Cardiac muscle cell (in vitro differentiated cells and primary cell): ENCODE results near the gene SEMA5B. TPM values are rescaled to one million over a fixed set of nuclear protein-coding genes. Genes with fewer than 3 reads are reported as not detected.

Source experiments
- DNase-seq, 2 donors: peaks; one replicate each; pipeline versions ENCODE4 v3.0.0 to v3.0.0-alpha.2; 2010 to 2017; ENCODE audit warnings: low read depth in 1 of 2, low spot score in 1 of 2
- H3K27ac ChIP-seq: fragments of 200-600 bp; sonication (generic); 2 replicates; pipeline ENCODE4 v1.5.1; 2016
- H3K27me3 ChIP-seq: fragments of 200-600 bp; sonication (generic); 2 replicates; pipeline ENCODE4 v1.6.0; 2016; ENCODE audit warnings: control low read depth
- H3K36me3 ChIP-seq: fragments of 200-600 bp; sonication (generic); 2 replicates; pipeline ENCODE4 v1.5.1; 2016; ENCODE audit warnings: control low read depth
- H3K4me1 ChIP-seq: fragments of 200-600 bp; sonication (generic); 2 replicates; pipeline ENCODE4 v1.8.1; 2017; ENCODE audit warnings: low read depth, mild to moderate bottlenecking, mixed run types
- H3K4me3 ChIP-seq: fragments of 200-600 bp; sonication (generic); 2 replicates; pipeline ENCODE4 v1.5.1; 2016; ENCODE audit warnings: mild to moderate bottlenecking
- H3K9me3 ChIP-seq: fragments of 200-600 bp; sonication (generic); 2 replicates; pipeline ENCODE4 v1.5.1; 2017; ENCODE audit warnings: low read depth, mild to moderate bottlenecking, control low read depth
- polyA plus RNA-seq: library from polyadenylated mRNA; unstranded; fragments of >200 nt; fragmentation: Nextera tagmentation; extraction: Ambion mirVana; gene quantifications from 2 replicates; pipeline ENCODE4 v1.2.1, GENCODE V29; 2016
- total RNA-seq: library from RNA; depleted of rRNA; stranded (reverse); fragments of >200 nt; gene quantifications from 2 replicates; pipeline ENCODE4 v1.2.3, GENCODE V29; 2016
- TF ChIP-seq, protein P1 (sequence below): IDR thresholded peaks from 2 replicates; pipeline ENCODE4 v1.5.1; 2012; ENCODE audit warnings: low read depth, mild to moderate bottlenecking, low read length

The SEMA5B gene
- total and polyA plus RNA-seq, 2 experiments from 2014 or later, result 2.3 to 4.4 TPM

DNA sequence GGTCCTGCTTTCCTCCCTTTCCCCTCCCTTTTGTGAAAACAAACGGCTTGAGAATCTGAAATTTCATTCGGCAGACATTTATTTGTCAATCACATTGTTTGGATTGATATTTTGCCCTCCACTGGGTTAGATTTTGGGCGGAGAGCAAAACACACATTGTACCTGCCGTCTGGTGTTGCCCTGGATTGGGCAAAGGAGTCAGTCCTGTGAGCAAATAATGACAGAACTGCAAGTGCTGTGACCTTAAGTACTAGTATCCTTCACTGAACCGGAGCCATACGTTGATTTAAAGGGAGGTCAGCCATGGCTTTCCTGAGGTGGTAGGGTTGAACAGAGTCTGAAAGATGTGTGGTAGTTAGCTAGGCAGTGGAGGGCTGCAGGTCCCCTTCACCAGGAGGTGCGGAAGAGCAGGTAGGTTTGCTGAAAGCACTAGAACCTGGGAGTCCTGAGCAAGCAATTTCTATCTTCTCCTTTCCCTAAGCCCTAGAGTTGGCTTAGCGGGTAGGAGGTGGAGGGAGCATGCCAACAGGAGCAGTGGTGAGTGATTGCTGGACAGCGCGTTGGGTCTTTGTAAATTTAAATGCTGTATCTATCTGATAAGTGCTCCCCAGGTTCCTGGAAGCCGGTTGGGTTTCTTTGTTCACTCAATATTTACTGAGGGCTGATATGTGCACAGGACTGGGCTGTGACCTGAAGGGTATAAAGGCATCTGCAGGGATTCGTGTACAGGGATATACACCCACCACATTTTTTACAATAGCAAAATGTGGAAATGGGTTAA lies 41.2 kb upstream of the SEMA5B start:
- no peak for DNase-seq
- no peaks in the 10 kb centered on the region for H3K36me3 ChIP-seq

DNA sequence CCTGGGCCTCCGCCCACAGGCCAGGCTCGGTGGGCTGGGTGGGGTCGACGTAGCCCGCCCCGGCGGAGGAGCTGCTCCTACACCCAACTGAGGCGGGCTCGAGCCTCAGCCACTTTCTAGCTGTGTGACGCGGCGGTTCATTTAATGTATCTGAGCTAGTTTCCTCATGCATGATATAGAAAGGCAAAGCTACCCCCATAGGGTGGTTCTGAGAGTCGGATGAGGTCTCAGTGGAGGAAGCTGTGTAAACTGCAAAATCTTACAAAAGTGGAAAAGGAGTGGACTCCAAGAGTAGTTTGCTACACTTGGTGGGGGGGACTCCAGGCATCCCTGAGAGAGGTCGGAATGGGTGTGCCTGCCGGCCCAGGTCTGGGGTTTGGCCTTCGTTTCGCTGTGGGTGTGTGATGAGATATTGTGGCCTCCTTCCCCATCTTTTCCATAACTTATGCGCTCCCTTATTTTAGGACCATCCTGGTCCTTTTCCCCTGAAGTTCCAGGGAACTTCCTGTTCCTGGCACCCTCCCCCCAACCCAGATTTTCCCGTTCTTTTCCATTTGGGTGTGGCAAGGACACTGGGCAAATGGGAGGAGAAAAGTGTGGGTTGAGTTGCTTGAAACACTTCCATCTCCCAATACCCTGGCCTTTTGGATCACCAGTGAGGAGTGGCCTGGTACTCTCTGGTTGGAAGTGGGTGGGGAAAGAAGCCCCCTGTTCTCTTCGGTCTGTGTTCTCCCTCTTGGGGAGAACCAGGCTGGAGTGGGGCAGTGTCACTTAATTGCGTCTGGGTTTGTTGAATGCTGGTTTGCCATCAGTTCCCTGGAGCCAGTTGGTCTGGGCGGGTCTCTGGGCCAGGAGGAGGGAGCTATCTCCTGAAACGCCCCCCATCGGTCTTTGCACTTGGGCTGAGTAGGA lies 40.4 kb upstream of the SEMA5B start:
- H3K9me3 ChIP-seq, result no peaks in the 10 kb centered on the region
- peaks cover 27% of the 10 kb centered on the region for H3K4me1 ChIP-seq
- H3K27ac ChIP-seq, result no peak overlapping the region
- DNase-seq, result no peak
- H3K27me3 ChIP-seq, result peaks cover 7% of the 10 kb centered on the region
- H3K36me3 ChIP-seq, result no peaks in the 10 kb centered on the region
- TF ChIP-seq, protein P1, sequence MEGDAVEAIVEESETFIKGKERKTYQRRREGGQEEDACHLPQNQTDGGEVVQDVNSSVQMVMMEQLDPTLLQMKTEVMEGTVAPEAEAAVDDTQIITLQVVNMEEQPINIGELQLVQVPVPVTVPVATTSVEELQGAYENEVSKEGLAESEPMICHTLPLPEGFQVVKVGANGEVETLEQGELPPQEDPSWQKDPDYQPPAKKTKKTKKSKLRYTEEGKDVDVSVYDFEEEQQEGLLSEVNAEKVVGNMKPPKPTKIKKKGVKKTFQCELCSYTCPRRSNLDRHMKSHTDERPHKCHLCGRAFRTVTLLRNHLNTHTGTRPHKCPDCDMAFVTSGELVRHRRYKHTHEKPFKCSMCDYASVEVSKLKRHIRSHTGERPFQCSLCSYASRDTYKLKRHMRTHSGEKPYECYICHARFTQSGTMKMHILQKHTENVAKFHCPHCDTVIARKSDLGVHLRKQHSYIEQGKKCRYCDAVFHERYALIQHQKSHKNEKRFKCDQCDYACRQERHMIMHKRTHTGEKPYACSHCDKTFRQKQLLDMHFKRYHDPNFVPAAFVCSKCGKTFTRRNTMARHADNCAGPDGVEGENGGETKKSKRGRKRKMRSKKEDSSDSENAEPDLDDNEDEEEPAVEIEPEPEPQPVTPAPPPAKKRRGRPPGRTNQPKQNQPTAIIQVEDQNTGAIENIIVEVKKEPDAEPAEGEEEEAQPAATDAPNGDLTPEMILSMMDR, result no peak
- H3K4me3 ChIP-seq, result peak overlapping the region; percentile 63

More for the DNA sequence above, 41.2 kb upstream of the SEMA5B start:
- Histone ChIP-seq H3K4me3 (no peak overlapping the region), H3K27me3 (peaks cover 7% of the 10 kb centered on the region), H3K9me3 (no peaks in the 10 kb centered on the region), H3K4me1 (peaks cover 27% of the 10 kb centered on the region), H3K27ac (no peak overlapping the region)
- TF ChIP-seq, protein P1, result no peak

DNA sequence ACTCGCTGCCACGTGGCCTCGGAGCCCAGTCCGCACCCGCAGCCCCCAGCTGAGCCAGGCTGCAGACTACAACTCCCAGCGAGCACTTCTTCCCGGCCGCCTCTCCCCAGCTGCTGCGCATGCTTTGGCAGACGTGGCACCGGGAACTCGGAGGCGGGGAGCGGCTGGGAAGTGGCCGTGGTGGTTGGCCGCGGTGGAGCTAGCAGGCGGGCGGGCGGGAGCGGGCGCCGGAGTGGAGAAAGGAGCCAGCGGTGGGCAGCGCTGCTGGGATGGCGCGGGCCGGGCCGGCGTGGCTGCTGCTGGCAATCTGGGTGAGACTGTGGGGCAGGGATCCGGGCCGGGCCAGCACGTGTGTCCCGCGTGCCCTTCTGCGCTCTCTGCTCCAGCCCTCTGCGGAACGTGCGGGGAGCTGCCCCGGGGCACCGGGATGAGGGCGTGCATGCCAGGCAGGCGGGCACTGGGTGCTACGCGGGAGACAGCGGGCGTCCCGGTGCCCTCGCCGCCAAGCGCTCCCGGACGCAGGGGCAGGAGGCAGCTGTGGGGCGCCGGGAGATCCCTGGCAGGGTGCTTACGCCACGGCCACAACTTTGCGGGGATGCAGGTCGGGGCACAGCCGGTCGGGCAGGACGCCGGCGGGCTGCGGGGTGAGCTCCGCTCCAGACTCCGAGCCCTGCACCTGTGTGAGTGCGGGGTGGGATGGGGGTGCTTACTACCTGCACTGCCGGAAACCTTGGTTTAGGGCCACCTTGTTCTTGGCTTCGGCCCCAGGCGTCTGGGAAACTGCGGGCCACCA lies 39.5 kb upstream of the SEMA5B start, which contains the start of gene PDIA5:
TSS of gene PDIA5 (plus strand) at position 130 of the 793 bp plus-strand sequence. CDS start at position 270, 140 bp downstream.
- Histone ChIP-seq H3K27me3 (peaks cover 10% of the 10 kb centered on the region), H3K36me3 (no peaks in the 10 kb centered on the region), H3K9me3 (no peaks in the 10 kb centered on the region), H3K4me3 (peak within 1 kb of the TSS; percentile 63), H3K4me1 (peaks cover 27% of the 10 kb centered on the region), H3K27ac (no peak within 1 kb of the TSS)
- DNase-seq, result peak; percentile 94 to 95
- TF ChIP-seq, protein P1, result no peak

DNA sequence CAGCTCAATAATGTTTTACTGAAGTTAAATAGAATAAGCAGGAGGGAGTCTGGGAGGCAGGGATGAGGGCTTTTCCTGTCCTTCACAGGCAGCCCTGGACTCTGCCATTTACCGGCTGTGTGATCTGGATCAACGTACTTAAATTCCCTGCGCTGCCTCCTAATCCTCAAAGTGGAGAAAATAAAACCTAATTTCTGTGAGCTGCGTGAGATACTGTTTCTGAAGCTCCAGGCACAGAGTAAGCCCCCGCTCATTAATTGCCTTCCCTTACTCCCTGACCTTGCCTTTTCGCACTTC lies 39.0 kb upstream of the SEMA5B start:
- DNase-seq, result no peak
- Histone ChIP-seq H3K27ac (no peak overlapping the region), H3K4me1 (peaks cover 24% of the 10 kb centered on the region), H3K36me3 (no peaks in the 10 kb centered on the region), H3K4me3 (peak overlapping the region; percentile 63), H3K27me3 (peaks cover 10% of the 10 kb centered on the region), H3K9me3 (no peaks in the 10 kb centered on the region)
- TF ChIP-seq, protein P1, result no peak

DNA sequence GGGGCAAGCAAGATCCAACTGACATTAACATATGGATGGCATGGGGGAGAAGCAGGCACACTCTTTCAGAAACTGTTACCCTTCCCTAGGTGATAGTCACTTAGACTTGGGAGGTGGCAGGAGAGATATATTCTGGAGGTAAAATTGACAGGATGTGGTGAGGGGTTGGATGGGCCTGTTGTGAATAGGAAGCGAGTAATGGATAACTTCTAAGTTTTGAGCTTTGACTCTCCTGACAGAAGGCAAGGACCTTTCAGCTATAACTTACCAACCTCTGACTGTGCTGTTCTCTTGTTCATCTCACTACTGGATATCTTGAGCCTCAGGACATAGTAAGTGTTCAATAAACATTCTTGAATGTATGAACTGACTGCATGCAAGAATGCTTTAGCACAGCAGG lies 37.4 kb upstream of the SEMA5B start:
- Histone ChIP-seq H3K27ac (no peak overlapping the region), H3K36me3 (no peaks in the 10 kb centered on the region), H3K27me3 (peaks cover 10% of the 10 kb centered on the region), H3K4me3 (no peak overlapping the region), H3K9me3 (no peaks in the 10 kb centered on the region), H3K4me1 (peaks cover 12% of the 10 kb centered on the region)
- DNase-seq, result no peak
- TF ChIP-seq, protein P1, result no peak
